GM10266 (cell line): ENCODE data around the gene DBNDD1.

Experiments
- DNase-seq: peaks from one replicate; pipeline ENCODE4 v3.0.0; 2012; ENCODE audit errors: extremely low spot score
- CTCF ChIP-seq: IDR thresholded peaks from 2 replicates; pipeline ENCODE4 v1.5.1; 2012; ENCODE audit warnings: mild to moderate bottlenecking, low read depth; ENCODE audit not compliant: control insufficient read depth, insufficient read depth; ENCODE audit errors: missing control alignments

The DBNDD1 gene

DNA sequence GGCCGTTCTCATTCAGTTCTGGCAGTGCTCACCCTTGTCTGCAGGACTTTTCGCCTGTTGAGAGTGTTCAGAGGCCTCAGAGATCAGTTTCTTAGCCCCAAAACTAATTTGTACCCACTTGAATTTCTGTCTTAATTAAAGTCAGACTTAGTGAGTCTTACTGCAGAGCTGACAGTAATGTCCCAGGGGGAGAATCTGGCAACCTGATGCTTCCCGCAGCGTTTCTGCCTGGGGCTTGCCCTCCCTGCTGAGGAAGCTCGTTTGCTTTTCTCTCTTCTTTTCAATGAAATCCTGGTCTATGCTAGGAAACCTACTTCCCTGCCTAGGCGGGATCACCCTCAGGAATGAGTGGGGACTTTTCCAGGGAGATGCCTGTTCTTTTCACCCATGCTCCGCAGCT, 25.3 kb downstream of the DBNDD1 start:
- no peak for TF ChIP-seq CTCF
- no peak for DNase-seq

DNA sequence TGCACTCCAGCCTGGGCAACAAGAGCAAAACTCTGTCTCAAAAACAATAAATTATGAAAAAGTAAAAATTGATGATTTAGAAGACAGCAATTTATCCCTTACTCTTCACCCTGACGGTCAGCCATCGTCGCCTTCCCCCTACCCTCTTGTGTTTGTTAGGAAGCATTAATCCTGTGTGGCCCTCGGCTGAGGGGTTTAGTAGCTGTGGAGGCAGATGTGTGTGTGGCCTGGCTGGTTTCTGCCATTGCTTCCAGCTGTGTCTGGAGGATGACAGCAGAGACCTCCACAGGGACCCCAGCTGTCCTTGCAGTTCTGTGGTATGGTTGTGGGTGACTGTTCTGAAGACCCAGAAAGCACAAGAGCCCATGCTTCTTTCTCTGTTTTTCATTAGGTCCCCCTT, 25.9 kb downstream of the DBNDD1 start:
- TF ChIP-seq CTCF: no peak
- DNase-seq: no peak

DNA sequence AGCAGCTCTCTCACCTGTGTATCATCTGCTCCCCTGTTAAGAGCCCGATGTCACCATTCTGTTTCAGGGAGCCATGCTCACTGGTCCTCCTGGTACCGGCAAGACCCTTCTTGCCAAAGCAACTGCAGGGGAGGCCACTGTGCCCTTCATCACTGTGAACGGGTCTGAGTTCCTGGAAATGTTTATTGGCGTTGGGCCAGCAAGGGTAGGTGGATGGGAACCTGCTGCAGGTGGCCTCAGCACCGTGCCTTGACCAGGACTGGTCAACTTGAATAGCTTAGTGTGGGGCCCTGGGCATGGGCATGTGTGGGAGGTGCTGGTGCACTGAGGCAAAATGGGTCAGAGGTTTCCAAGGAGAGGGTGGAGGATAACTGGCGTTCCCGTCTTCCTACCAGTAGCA, 28.5 kb downstream of the DBNDD1 start:
- DNase-seq: no peak
- no peak for TF ChIP-seq CTCF

DNA sequence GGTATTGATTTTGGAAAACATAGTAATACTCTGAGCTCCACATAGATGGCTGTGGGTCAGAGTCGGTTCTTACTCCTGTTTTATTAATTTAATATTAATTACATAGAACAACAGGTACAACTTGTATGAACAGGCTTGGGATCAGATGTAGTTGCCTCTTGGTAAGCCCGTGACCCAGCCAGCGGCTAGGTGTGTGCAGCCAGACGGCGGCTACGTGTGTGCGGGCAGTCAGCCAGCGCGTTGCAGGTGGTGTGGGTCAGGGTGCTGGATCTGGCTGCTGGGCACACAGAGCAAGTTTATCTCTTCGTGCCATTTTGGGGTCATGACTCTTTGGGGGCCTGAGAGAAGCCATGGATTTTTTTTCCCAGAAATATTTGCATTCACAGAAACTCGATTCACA, 30.3 kb downstream of the DBNDD1 start:
- TF ChIP-seq CTCF: no peak
- DNase-seq: no peak

DNA sequence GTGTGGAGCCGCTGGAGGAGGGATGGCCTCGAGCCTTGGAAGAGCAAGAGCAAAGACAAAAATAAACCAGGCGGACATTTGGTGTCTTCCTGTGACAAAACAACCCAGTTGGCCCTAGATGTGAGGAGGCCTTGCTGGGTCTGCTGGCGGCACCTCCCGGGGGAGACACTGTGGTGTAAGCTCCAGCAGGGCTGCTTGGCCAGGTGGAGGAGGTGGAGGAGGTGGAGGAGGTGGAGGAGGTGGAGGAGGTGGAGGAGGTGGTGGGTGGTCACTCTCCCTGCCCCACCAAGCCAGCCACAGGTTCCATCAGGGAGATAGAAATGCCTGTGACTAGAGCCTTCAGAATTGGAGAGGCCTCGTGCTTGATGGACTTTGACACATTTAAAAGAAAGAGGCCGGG, 32.1 kb downstream of the DBNDD1 start:
- no peak for TF ChIP-seq CTCF

GRCh38 chr16:89986600-89986999, 32.7 kb downstream of the DBNDD1 start:
- no peak for TF ChIP-seq CTCF
- no peak for DNase-seq

More for the DNA sequence above, 32.1 kb downstream of the DBNDD1 start:
- no peak for DNase-seq

DNA sequence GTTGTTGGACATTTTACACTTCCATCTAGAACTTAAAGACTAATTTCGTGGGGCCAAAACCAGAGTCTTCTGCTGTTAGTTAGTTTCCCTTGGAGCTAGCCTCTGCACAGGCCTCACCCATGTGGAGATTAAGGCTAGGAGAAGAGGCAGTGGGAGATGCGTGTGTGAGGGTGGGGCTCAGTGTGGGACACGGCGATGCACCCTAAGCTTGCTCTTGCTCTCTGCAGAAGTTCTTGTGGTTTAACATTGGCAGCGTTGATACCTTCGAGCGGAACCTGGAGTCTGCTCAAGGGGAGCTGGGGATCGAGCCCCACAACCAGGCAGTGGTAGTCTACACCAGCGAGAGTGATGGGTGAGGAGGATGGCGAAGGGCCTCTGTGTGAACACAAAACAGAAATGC, 34.0 kb downstream of the DBNDD1 start:
- TF ChIP-seq CTCF: no peak
- DNase-seq: no peak

DNA sequence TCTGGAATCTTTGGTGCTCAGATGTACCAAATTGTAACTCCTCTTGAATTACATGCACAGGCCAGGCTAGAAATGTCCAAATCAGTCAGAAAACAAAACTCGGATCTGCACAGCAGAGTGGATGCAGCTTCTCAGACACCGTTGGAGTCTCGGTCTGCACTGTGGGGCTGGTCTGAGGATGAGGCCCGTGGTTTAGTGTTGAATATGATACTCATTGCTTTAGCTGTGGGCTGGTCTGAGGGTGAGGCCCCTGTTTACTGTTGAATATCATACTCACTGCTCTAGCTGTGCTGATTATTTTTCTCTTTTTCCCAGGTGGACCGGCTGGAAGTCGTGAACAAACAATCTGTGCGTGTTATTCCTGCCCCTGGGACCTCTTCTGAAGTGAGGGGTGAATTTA, 35.0 kb downstream of the DBNDD1 start:
- DNase-seq: no peak
- no peak for TF ChIP-seq CTCF
